ENCODE results near the gene ABCD4.
"Not testable (repeated sequence)": the region's sequence is repeated elsewhere in the genome, so short reads cannot be mapped to it uniquely, and the experiment has no call there.

Gene ABCD4

GRCh38 chr14:74301594-74302151, 1.1 kb downstream of the ABCD4 start:
- no peak for DNase-seq

GRCh38 chr14:74299061-74299545, 3.6 kb downstream of the ABCD4 start:
- DNase-seq, result no peak

- DNase-seq, result no peak
Observed at GRCh38 chr14:74297986-74298385, 4.7 kb downstream of the ABCD4 start.

- no peak for DNase-seq
Observed at GRCh38 chr14:74296037-74296467, 6.7 kb downstream of the ABCD4 start.

GRCh38 chr14:74293606-74294005, 9.1 kb downstream of the ABCD4 start:
- no peak for DNase-seq

- DNase-seq, result no peak
Observed at GRCh38 chr14:74292061-74292460, 10.7 kb downstream of the ABCD4 start.

GRCh38 chr14:74290415-74290814, 12.3 kb downstream of the ABCD4 start:
- no peak for DNase-seq

- no peak for DNase-seq
Observed at GRCh38 chr14:74289801-74290200, 12.9 kb downstream of the ABCD4 start.

GRCh38 chr14:74286736-74287135, 16.0 kb downstream of the ABCD4 start:
- no peak for DNase-seq

GRCh38 chr14:74281069-74281468, 21.7 kb downstream of the ABCD4 start:
- no peak for DNase-seq

GRCh38 chr14:74278080-74278479, 24.7 kb downstream of the ABCD4 start:
- no peak for DNase-seq

GRCh38 chr14:74275241-74275841, 27.4 kb downstream of the ABCD4 start:
- no peak for DNase-seq

- no peak for DNase-seq
Observed at GRCh38 chr14:74271365-74271764, 31.4 kb downstream of the ABCD4 start.

GRCh38 chr14:74270382-74271177, 32.2 kb downstream of the ABCD4 start:
- DNase-seq, result not testable (repeated sequence)

GRCh38 chr14:74267588-74267987, 35.1 kb downstream of the ABCD4 start:
- DNase-seq, result no peak

- DNase-seq, result no peak
Observed at GRCh38 chr14:74265301-74265965, 37.3 kb downstream of the ABCD4 start.

GRCh38 chr14:74263921-74264320, 38.8 kb downstream of the ABCD4 start:
- DNase-seq, result no peak

- DNase-seq, result no peak
Observed at GRCh38 chr14:74263181-74263580, 39.6 kb downstream of the ABCD4 start.

GRCh38 chr14:74262076-74262475, 40.7 kb downstream of the ABCD4 start:
- DNase-seq, result no peak

GRCh38 chr14:74261288-74261687, 41.4 kb downstream of the ABCD4 start:
- DNase-seq, result no peak

- no peak for DNase-seq
Observed at GRCh38 chr14:74260525-74261233, 42.1 kb downstream of the ABCD4 start.

GRCh38 chr14:74259513-74259912, 43.2 kb downstream of the ABCD4 start:
- no peak for DNase-seq

GRCh38 chr14:74258764-74259035, 44.0 kb downstream of the ABCD4 start:
- DNase-seq, result no peak

All from GDM1 (cell line).